ENCODE measurements around the gene SMIM12.

SMIM12 gene, protein sequence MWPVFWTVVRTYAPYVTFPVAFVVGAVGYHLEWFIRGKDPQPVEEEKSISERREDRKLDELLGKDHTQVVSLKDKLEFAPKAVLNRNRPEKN

GRCh38 chr1:34859446-34860200 is at the start of gene SMIM12:
Gene SMIM12, minus strand, starts transcription at chr1:34859749. Its CDS starts 3,772 bp downstream, at chr1:34855977.
- H3K4me1 Mint-ChIP-seq, result peaks cover 54% of the 10 kb centered on the region
- no peaks in the 10 kb centered on the region for H3K9me3 Mint-ChIP-seq
- DNase-seq (ENCODE audit: low spot score in 2 of 2), result peak; percentile 84 to 96
- H3K27ac Mint-ChIP-seq, result peak within 1 kb of the TSS; percentile 95
- peaks cover 35% of the 10 kb centered on the region for H3K36me3 Mint-ChIP-seq
- peak within 1 kb of the TSS; percentile 88 for H3K4me3 Mint-ChIP-seq
- ATAC-seq, result peak; percentile 96

- Mint-ChIP-seq H3K4me1 (no peaks in the 10 kb centered on the region), H3K9me3 (no peaks in the 10 kb centered on the region), H3K4me3 (no peak overlapping the region), H3K36me3 (no peaks in the 10 kb centered on the region), H3K27ac (no peak overlapping the region)
- ATAC-seq (no peak), DNase-seq (ENCODE audit: low spot score in 2 of 2) (no peak)
Observed at GRCh38 chr1:34908369-34908768, 48.8 kb upstream of the SMIM12 start.

DNA sequence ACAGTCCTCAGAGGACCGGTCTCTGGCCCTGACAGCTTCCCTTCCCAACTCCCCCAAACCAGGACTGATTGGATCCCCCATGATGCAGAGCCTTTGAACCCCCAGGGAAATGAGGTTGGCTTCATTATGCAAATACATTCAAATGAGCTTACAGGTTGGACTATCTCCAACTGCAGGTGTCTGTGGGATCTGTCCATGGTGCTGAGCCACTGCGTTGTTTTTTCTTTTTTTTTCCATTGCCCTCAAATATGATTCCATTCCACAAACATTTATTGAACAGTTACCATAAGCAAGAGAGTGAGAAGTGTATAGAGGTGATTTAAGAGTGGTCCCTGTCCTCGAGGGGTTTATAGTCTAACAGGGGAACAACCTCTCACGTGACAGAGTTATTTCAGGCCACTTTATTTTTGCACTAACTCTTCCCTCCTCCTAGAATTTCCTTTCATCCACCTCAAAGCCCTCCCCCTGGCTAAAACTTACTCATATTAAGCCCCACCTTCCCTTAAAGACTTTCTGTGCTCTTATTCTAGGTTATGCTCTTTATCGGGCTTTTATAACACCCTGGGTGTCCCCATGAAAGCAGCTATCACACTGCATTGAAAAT is 48.0 kb upstream of the SMIM12 start:
- no peak for DNase-seq (ENCODE audit: low spot score in 2 of 2)
- H3K9me3 Mint-ChIP-seq, result no peaks in the 10 kb centered on the region
- no peak overlapping the region for H3K27ac Mint-ChIP-seq
- no peak overlapping the region for H3K4me3 Mint-ChIP-seq
- H3K36me3 Mint-ChIP-seq, result no peaks in the 10 kb centered on the region
- no peak for ATAC-seq
- H3K4me1 Mint-ChIP-seq, result no peaks in the 10 kb centered on the region

GRCh38 chr1:34906756-34907155 is 47.2 kb upstream of the SMIM12 start:
- Mint-ChIP-seq H3K4me3 (no peak overlapping the region), H3K36me3 (no peaks in the 10 kb centered on the region), H3K27ac (no peak overlapping the region), H3K4me1 (no peaks in the 10 kb centered on the region), H3K9me3 (no peaks in the 10 kb centered on the region)
- ATAC-seq, result no peak
- DNase-seq (ENCODE audit: low spot score in 2 of 2), result no peak

- no peak overlapping the region for H3K4me3 Mint-ChIP-seq
- H3K9me3 Mint-ChIP-seq, result no peaks in the 10 kb centered on the region
- DNase-seq (ENCODE audit: low spot score in 2 of 2) (no peak), ATAC-seq (no peak)
- no peaks in the 10 kb centered on the region for H3K4me1 Mint-ChIP-seq
- no peak overlapping the region for H3K27ac Mint-ChIP-seq
- H3K36me3 Mint-ChIP-seq, result no peaks in the 10 kb centered on the region
Observed at GRCh38 chr1:34906222-34906621, 46.7 kb upstream of the SMIM12 start.

DNA sequence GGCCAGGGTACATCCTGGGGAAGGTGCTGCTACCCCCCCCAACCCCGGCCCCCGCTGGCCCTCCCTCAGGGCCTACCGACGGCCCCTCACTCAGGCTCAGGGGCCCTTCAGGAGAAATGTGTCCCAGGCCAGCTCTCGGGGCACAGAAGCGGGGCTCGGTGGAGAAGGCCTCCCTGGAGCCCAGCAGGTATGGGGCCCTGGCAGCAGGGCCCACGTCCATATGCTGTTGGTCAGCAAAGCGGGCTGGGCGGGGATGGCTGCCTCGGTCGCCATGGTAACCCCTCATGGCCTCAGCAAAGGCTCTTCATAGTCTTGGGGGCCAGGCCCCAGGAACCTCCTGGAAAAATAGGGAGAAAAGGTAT is 45.5 kb upstream of the SMIM12 start:
- Mint-ChIP-seq H3K4me3 (no peak overlapping the region), H3K27ac (no peak overlapping the region), H3K9me3 (no peaks in the 10 kb centered on the region), H3K4me1 (no peaks in the 10 kb centered on the region), H3K36me3 (no peaks in the 10 kb centered on the region)
- ATAC-seq (no peak), DNase-seq (ENCODE audit: low spot score in 2 of 2) (no peak)

GRCh38 chr1:34904236-34905097 is 44.9 kb upstream of the SMIM12 start:
- no peaks in the 10 kb centered on the region for H3K9me3 Mint-ChIP-seq
- ATAC-seq (no peak), DNase-seq (ENCODE audit: low spot score in 2 of 2) (no peak)
- no peaks in the 10 kb centered on the region for H3K4me1 Mint-ChIP-seq
- no peak overlapping the region for H3K4me3 Mint-ChIP-seq
- no peaks in the 10 kb centered on the region for H3K36me3 Mint-ChIP-seq
- no peak overlapping the region for H3K27ac Mint-ChIP-seq

- H3K9me3 Mint-ChIP-seq, result no peaks in the 10 kb centered on the region
- no peak overlapping the region for H3K4me3 Mint-ChIP-seq
Observed at GRCh38 chr1:34901919-34902318, 42.4 kb upstream of the SMIM12 start.

GRCh38 chr1:34900775-34901502 is 41.4 kb upstream of the SMIM12 start:
- Mint-ChIP-seq H3K36me3 (no peaks in the 10 kb centered on the region), H3K9me3 (no peaks in the 10 kb centered on the region), H3K4me3 (no peak overlapping the region), H3K27ac (no peak overlapping the region), H3K4me1 (no peaks in the 10 kb centered on the region)
- ATAC-seq, result no peak
- DNase-seq (ENCODE audit: low spot score in 2 of 2), result no peak

More at GRCh38 chr1:34901919-34902318, 42.4 kb upstream of the SMIM12 start:
- DNase-seq (ENCODE audit: low spot score in 2 of 2) (no peak), ATAC-seq (no peak)
- Mint-ChIP-seq H3K4me1 (no peaks in the 10 kb centered on the region), H3K36me3 (no peaks in the 10 kb centered on the region), H3K27ac (no peak overlapping the region)

DNA sequence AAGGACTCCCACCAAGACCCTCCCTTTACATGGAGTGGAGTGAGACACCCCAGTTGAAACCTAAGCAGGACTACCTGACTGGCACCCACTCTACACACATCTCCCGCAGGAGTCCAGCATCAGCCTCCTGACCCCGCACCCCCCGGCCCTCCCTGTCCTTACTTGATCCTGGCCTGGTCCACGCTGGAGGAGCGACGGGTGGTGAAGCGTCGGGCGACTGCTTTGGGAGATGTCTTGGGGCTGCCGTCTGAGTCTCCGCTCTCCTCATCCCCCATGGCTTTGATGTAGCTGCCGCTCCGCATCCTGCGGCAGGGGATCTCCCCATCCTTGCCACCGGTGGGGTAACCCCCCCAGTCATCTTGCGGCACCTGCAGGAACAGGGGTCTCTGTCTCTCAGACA is 40.4 kb upstream of the SMIM12 start:
- no peaks in the 10 kb centered on the region for H3K4me1 Mint-ChIP-seq
- no peak for ATAC-seq
- H3K9me3 Mint-ChIP-seq, result no peaks in the 10 kb centered on the region
- no peak overlapping the region for H3K4me3 Mint-ChIP-seq
- DNase-seq (ENCODE audit: low spot score in 2 of 2), result no peak
- no peaks in the 10 kb centered on the region for H3K36me3 Mint-ChIP-seq
- no peak overlapping the region for H3K27ac Mint-ChIP-seq

GRCh38 chr1:34899471-34899870 is 39.9 kb upstream of the SMIM12 start:
- DNase-seq (ENCODE audit: low spot score in 2 of 2), result no peak
- H3K27ac Mint-ChIP-seq, result no peak overlapping the region
- H3K36me3 Mint-ChIP-seq, result no peaks in the 10 kb centered on the region
- H3K9me3 Mint-ChIP-seq, result no peaks in the 10 kb centered on the region
- ATAC-seq, result no peak
- no peak overlapping the region for H3K4me3 Mint-ChIP-seq
- no peaks in the 10 kb centered on the region for H3K4me1 Mint-ChIP-seq

DNA sequence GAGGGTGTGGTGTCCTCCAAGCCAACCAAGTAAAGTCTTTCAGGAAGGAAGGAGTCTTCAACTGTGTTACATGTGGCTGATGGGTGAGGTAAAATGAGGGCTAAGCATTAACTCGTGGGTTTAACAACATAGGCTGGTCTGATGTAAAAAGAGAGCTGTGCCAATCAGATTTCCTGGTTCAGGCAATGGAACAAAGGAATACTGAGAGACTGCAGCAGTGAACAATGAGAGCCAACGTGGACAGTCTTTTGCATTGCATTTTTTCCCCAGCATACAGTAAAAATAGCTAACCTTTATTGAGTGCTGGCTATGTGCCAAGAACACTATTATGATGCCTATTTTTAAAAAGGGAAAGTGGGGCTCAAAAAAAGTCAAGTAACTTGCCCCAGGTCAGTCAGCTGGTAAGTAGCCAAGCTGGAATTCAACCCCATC is 38.8 kb upstream of the SMIM12 start:
- DNase-seq (ENCODE audit: low spot score in 2 of 2), result no peak
- H3K36me3 Mint-ChIP-seq, result no peaks in the 10 kb centered on the region
- H3K9me3 Mint-ChIP-seq, result peaks cover 1% of the 10 kb centered on the region
- H3K27ac Mint-ChIP-seq, result no peak overlapping the region
- no peaks in the 10 kb centered on the region for H3K4me1 Mint-ChIP-seq
- no peak overlapping the region for H3K4me3 Mint-ChIP-seq
- ATAC-seq, result no peak

GRCh38 chr1:34896612-34897011 is 37.1 kb upstream of the SMIM12 start:
- DNase-seq (ENCODE audit: low spot score in 2 of 2) (no peak), ATAC-seq (no peak)
- Mint-ChIP-seq H3K27ac (no peak overlapping the region), H3K4me1 (no peaks in the 10 kb centered on the region), H3K9me3 (peaks cover 11% of the 10 kb centered on the region), H3K36me3 (no peaks in the 10 kb centered on the region), H3K4me3 (no peak overlapping the region)

GRCh38 chr1:34889705-34890104 is 30.2 kb upstream of the SMIM12 start:
- peaks cover 6% of the 10 kb centered on the region for H3K4me1 Mint-ChIP-seq
- H3K4me3 Mint-ChIP-seq, result no peak overlapping the region
- ATAC-seq, result no peak
- no peaks in the 10 kb centered on the region for H3K36me3 Mint-ChIP-seq
- no peak overlapping the region for H3K27ac Mint-ChIP-seq
- DNase-seq (ENCODE audit: low spot score in 2 of 2), result no peak
- peaks cover 12% of the 10 kb centered on the region for H3K9me3 Mint-ChIP-seq

DNA sequence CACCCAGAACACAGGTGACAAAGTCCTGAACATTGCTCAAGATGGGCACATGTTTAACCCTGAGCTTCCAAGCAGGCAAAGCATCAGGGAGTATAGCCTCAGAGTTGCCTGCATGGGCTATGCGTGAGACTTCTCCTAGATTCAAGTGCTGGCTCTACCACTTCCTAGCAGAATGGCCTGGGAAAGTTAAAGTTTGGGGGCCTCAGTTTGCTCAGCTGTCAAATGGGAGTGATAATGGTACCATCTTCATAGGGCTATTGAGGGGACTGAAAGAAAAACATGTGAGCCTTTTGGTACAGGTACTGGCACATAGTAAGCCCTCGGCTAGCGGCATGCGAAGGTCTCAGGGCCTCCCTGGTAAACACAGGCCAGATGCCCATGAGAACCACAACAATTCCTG is 28.0 kb upstream of the SMIM12 start:
- Mint-ChIP-seq H3K4me1 (peaks cover 7% of the 10 kb centered on the region), H3K4me3 (no peak overlapping the region), H3K36me3 (no peaks in the 10 kb centered on the region), H3K27ac (no peak overlapping the region), H3K9me3 (peaks cover 9% of the 10 kb centered on the region)
- ATAC-seq (no peak), DNase-seq (ENCODE audit: low spot score in 2 of 2) (no peak)
